ENCODE measurements around the gene MACROD1. TPM values are rescaled to one million over a fixed set of nuclear protein-coding genes. Genes with fewer than 3 reads are reported as not detected.

The MACROD1 gene
- total and polyA plus RNA-seq, 9 of the 15 experiments (the other 6 are each of a cell fraction or from before 2014, with no cell fraction given), result 1.1 to 60.0 (median 26.4) TPM

GRCh38 chr11:64089493-64089892 is 76.4 kb downstream of the MACROD1 start (continued):
- TF ChIP-seq GATAD2B (IDR thresholded peaks at IDR 0.05; ENCODE audit: borderline replicate concordance), result no peak

GRCh38 chr11:64089027-64089360 is 76.9 kb downstream of the MACROD1 start:
- intact Hi-C loops (cut with micrococcal nuclease) (no loop called here), in situ Hi-C loops (cut with MboI) (no loop called here)
- H3K4me2 ChIP-seq (ENCODE audit: insufficient read depth, low read length), result no peak overlapping the region
- no peaks in the 10 kb centered on the region for H3K36me3 ChIP-seq (ENCODE audit: control insufficient read depth, insufficient read depth, low read length)
- H2AFZ ChIP-seq (ENCODE audit: low read depth, low read length), result no peak overlapping the region
- 88% methylated on average over 15 of the region's 15 CpGs for WGBS (ENCODE audit: insufficient coverage, low coverage, missing lambda C conversion rate)
- ChIA-PET POLR2A (no interaction called here), CTCF (ENCODE audit: low intra/inter-chr PET ratio) (no interaction called here)
- H3K9ac ChIP-seq (ENCODE audit: insufficient read depth in 1 of 2, low read depth in 2 of 2, low read length in 2 of 2), result 0 out of 4 replicates have a peak overlapping the region, but pooled peaks of 1 of the 2 experiments have one; percentile 16
- BruUV-seq (replicated peaks), result no TSS peak
- peaks cover 6 to 72% of the 10 kb centered on the region in 2 experiments; a peak in 4 of 5 replicates for H3K4me1 ChIP-seq (replicated peaks in 1 of 2; ENCODE audit: control insufficient read depth in 2 of 2, insufficient read depth in 2 of 2, low read length in 2 of 2)
- no peak for FAIRE-seq
- ATAC-seq, result no peak
- no peak overlapping the region for H3K27ac ChIP-seq (ENCODE audit: extremely low read depth, low read depth, low read length)
- no peak for DNase-seq (ENCODE audit: extremely low read depth in 1 of 4, low spot score in 3 of 4)
- H3K27me3 ChIP-seq (ENCODE audit: control insufficient read depth in 2 of 2, insufficient read depth in 2 of 2, low read length in 2 of 2), result no peaks in the 10 kb centered on the region
- H3K9me1 ChIP-seq (ENCODE audit: control insufficient read depth, insufficient read depth, low read length), result no peaks in the 10 kb centered on the region
- H3K4me3 ChIP-seq, result no peak overlapping the region
- peaks cover 29% of the 10 kb centered on the region for H4K20me1 ChIP-seq (replicated peaks; ENCODE audit: control insufficient read depth, insufficient read depth, low read length)
- no peaks in the 10 kb centered on the region for H3K79me2 ChIP-seq (ENCODE audit: control insufficient read depth, insufficient read depth, low read length)
- no peaks in the 10 kb centered on the region for H3K9me3 ChIP-seq (replicated peaks; ENCODE audit: control insufficient read depth, insufficient read depth, low read depth, low read length)
- TF ChIP-seq POLR2H (tag; IDR thresholded peaks at IDR 0.05; ENCODE audit: low read depth), result no peak
- TF ChIP-seq MGA (IDR thresholded peaks at IDR 0.05), result no peak
- no peak for TF ChIP-seq LEF1 (IDR thresholded peaks at IDR 0.05)
- no peak for TF ChIP-seq ARID4B (CRISPR knock-in tag; IDR thresholded peaks at IDR 0.05)
- TF ChIP-seq CHCHD3 (CRISPR knock-in tag; IDR thresholded peaks at IDR 0.05), result no peak
